ENCODE data around the gene SULT1C2. TPM values are rescaled to one million over a fixed set of nuclear protein-coding genes. Genes with fewer than 3 reads are reported as not detected.
"Not testable (repeated sequence)": the region's sequence is repeated elsewhere in the genome, so short reads cannot be mapped to it uniquely, and the experiment has no call there.

SULT1C2 gene
- total RNA-seq, 1 experiment from 2014 or later = not detected

- Histone ChIP-seq H3K36me3 (ENCODE audit: insufficient read depth, low read length) (no peaks in the 10 kb centered on the region), H3K4me3 (ENCODE audit: low read length) (no peak overlapping the region), H4K20me1 (ENCODE audit: insufficient read depth, low read depth, low read length) (no peaks in the 10 kb centered on the region), H3K4me1 (ENCODE audit: low read length) (no peaks in the 10 kb centered on the region), H3K4me2 (ENCODE audit: low read depth, low read length, poor library complexity, severe bottlenecking) (no peak overlapping the region), H3K9me2 (replicated peaks; ENCODE audit: insufficient read depth, low read length) (no peaks in the 10 kb centered on the region), H3K27me3 (ENCODE audit: low read length) (no peaks in the 10 kb centered on the region), H3K27ac (ENCODE audit: low read length) (no peak overlapping the region), H2AFZ (ENCODE audit: low read length) (no peak overlapping the region), H3K9ac (ENCODE audit: low read length) (no peak overlapping the region), H3K79me2 (ENCODE audit: low read length) (no peaks in the 10 kb centered on the region), H3K9me3 (ENCODE audit: low read length) (no peaks in the 10 kb centered on the region)
- no peak for DNase-seq
These were observed 59.1 kb downstream of the SULT1C2 start for GRCh38 chr2:108347786-108348185.

GRCh38 chr2:108348816-108349570 is 60.3 kb downstream of the SULT1C2 start:
- no peak overlapping the region for H2AFZ ChIP-seq (ENCODE audit: low read length)
- H3K4me1 ChIP-seq (ENCODE audit: low read length) = no peaks in the 10 kb centered on the region
- H3K36me3 ChIP-seq (ENCODE audit: insufficient read depth, low read length) = no peaks in the 10 kb centered on the region
- H3K4me2 ChIP-seq (ENCODE audit: low read depth, low read length, poor library complexity, severe bottlenecking) = no peak overlapping the region
- no peak for DNase-seq
- no peak overlapping the region for H3K27ac ChIP-seq (ENCODE audit: low read length)
- no peaks in the 10 kb centered on the region for H3K79me2 ChIP-seq (ENCODE audit: low read length)
- no peaks in the 10 kb centered on the region for H4K20me1 ChIP-seq (ENCODE audit: insufficient read depth, low read depth, low read length)
- no peaks in the 10 kb centered on the region for H3K27me3 ChIP-seq (ENCODE audit: low read length)
- no peak overlapping the region for H3K4me3 ChIP-seq (ENCODE audit: low read length)
- H3K9me3 ChIP-seq (ENCODE audit: low read length) = no peaks in the 10 kb centered on the region
- no peak overlapping the region for H3K9ac ChIP-seq (ENCODE audit: low read length)
- H3K9me2 ChIP-seq (replicated peaks; ENCODE audit: insufficient read depth, low read length) = no peaks in the 10 kb centered on the region

- Histone ChIP-seq H3K36me3 (ENCODE audit: insufficient read depth, low read length) (no peaks in the 10 kb centered on the region), H3K9me3 (ENCODE audit: low read length) (no peaks in the 10 kb centered on the region), H3K4me2 (ENCODE audit: low read depth, low read length, poor library complexity, severe bottlenecking) (no peak overlapping the region), H3K4me3 (ENCODE audit: low read length) (no peak overlapping the region), H3K4me1 (ENCODE audit: low read length) (no peaks in the 10 kb centered on the region), H3K27me3 (ENCODE audit: low read length) (no peaks in the 10 kb centered on the region), H3K27ac (ENCODE audit: low read length) (no peak overlapping the region), H4K20me1 (ENCODE audit: insufficient read depth, low read depth, low read length) (no peaks in the 10 kb centered on the region), H3K79me2 (ENCODE audit: low read length) (no peaks in the 10 kb centered on the region), H2AFZ (ENCODE audit: low read length) (no peak overlapping the region), H3K9ac (ENCODE audit: low read length) (no peak overlapping the region), H3K9me2 (replicated peaks; ENCODE audit: insufficient read depth, low read length) (no peaks in the 10 kb centered on the region)
- DNase-seq = no peak
These were observed 60.9 kb downstream of the SULT1C2 start for GRCh38 chr2:108349571-108349928.

GRCh38 chr2:108351889-108352288 is 63.2 kb downstream of the SULT1C2 start:
- Histone ChIP-seq H3K4me3 (ENCODE audit: low read length) (no peak overlapping the region), H3K27ac (ENCODE audit: low read length) (no peak overlapping the region), H3K4me1 (ENCODE audit: low read length) (no peaks in the 10 kb centered on the region), H3K27me3 (ENCODE audit: low read length) (no peaks in the 10 kb centered on the region), H2AFZ (ENCODE audit: low read length) (no peak overlapping the region), H3K36me3 (ENCODE audit: insufficient read depth, low read length) (no peaks in the 10 kb centered on the region), H3K9me2 (replicated peaks; ENCODE audit: insufficient read depth, low read length) (no peaks in the 10 kb centered on the region), H4K20me1 (ENCODE audit: insufficient read depth, low read depth, low read length) (no peaks in the 10 kb centered on the region), H3K4me2 (ENCODE audit: low read depth, low read length, poor library complexity, severe bottlenecking) (no peak overlapping the region), H3K79me2 (ENCODE audit: low read length) (no peaks in the 10 kb centered on the region), H3K9me3 (ENCODE audit: low read length) (no peaks in the 10 kb centered on the region), H3K9ac (ENCODE audit: low read length) (no peak overlapping the region)
- DNase-seq = no peak

- Histone ChIP-seq H2AFZ (ENCODE audit: low read length) (no peak overlapping the region), H4K20me1 (ENCODE audit: insufficient read depth, low read depth, low read length) (no peaks in the 10 kb centered on the region), H3K9ac (ENCODE audit: low read length) (no peak overlapping the region), H3K9me3 (ENCODE audit: low read length) (no peaks in the 10 kb centered on the region), H3K4me3 (ENCODE audit: low read length) (no peak overlapping the region), H3K9me2 (replicated peaks; ENCODE audit: insufficient read depth, low read length) (no peaks in the 10 kb centered on the region), H3K79me2 (ENCODE audit: low read length) (no peaks in the 10 kb centered on the region), H3K27ac (ENCODE audit: low read length) (no peak overlapping the region), H3K4me1 (ENCODE audit: low read length) (no peaks in the 10 kb centered on the region), H3K36me3 (ENCODE audit: insufficient read depth, low read length) (no peaks in the 10 kb centered on the region), H3K4me2 (ENCODE audit: low read depth, low read length, poor library complexity, severe bottlenecking) (no peak overlapping the region), H3K27me3 (ENCODE audit: low read length) (no peaks in the 10 kb centered on the region)
- DNase-seq = no peak
These were observed 65.4 kb downstream of the SULT1C2 start for GRCh38 chr2:108354136-108354535.

- H3K9ac ChIP-seq (ENCODE audit: low read length) = no peak overlapping the region
- no peaks in the 10 kb centered on the region for H3K4me1 ChIP-seq (ENCODE audit: low read length)
- H3K9me2 ChIP-seq (replicated peaks; ENCODE audit: insufficient read depth, low read length) = no peaks in the 10 kb centered on the region
- H3K4me2 ChIP-seq (ENCODE audit: low read depth, low read length, poor library complexity, severe bottlenecking) = no peak overlapping the region
- H3K27me3 ChIP-seq (ENCODE audit: low read length) = no peaks in the 10 kb centered on the region
- H2AFZ ChIP-seq (ENCODE audit: low read length) = no peak overlapping the region
- H3K79me2 ChIP-seq (ENCODE audit: low read length) = no peaks in the 10 kb centered on the region
- H3K9me3 ChIP-seq (ENCODE audit: low read length) = no peaks in the 10 kb centered on the region
- DNase-seq = no peak
- H3K27ac ChIP-seq (ENCODE audit: low read length) = no peak overlapping the region
- H3K36me3 ChIP-seq (ENCODE audit: insufficient read depth, low read length) = no peaks in the 10 kb centered on the region
- no peaks in the 10 kb centered on the region for H4K20me1 ChIP-seq (ENCODE audit: insufficient read depth, low read depth, low read length)
- H3K4me3 ChIP-seq (ENCODE audit: low read length) = no peak overlapping the region
These were observed 67.4 kb downstream of the SULT1C2 start for GRCh38 chr2:108355906-108356734.

- not testable (repeated sequence) for DNase-seq; H2AFZ ChIP-seq (ENCODE audit: low read length); H3K4me1 ChIP-seq (ENCODE audit: low read length); H3K9ac ChIP-seq (ENCODE audit: low read length); H3K79me2 ChIP-seq (ENCODE audit: low read length); H4K20me1 ChIP-seq (ENCODE audit: insufficient read depth, low read depth, low read length); H3K9me3 ChIP-seq (ENCODE audit: low read length); H3K9me2 ChIP-seq (replicated peaks; ENCODE audit: insufficient read depth, low read length); H3K4me2 ChIP-seq (ENCODE audit: low read depth, low read length, poor library complexity, severe bottlenecking); H3K4me3 ChIP-seq (ENCODE audit: low read length); H3K36me3 ChIP-seq (ENCODE audit: insufficient read depth, low read length); H3K27ac ChIP-seq (ENCODE audit: low read length); H3K27me3 ChIP-seq (ENCODE audit: low read length)
These were observed 70.6 kb downstream of the SULT1C2 start for GRCh38 chr2:108359336-108359735.
